GM12872 (cell line): ENCODE measurements around the gene SPAAR.

Experiments
- CTCF ChIP-seq: IDR thresholded peaks from 3 replicates; pipeline ENCODE4 v1.5.1; 2011; ENCODE audit warnings: low read depth, mild to moderate bottlenecking, low read length, moderate library complexity; ENCODE audit not compliant: insufficient read depth

Gene SPAAR

GRCh38 chr9:35948901-35949318 is 39.6 kb downstream of the SPAAR start:
- no peak for TF ChIP-seq CTCF

GRCh38 chr9:35951736-35952135 is 42.4 kb downstream of the SPAAR start:
- TF ChIP-seq CTCF, result no peak

- no peak for TF ChIP-seq CTCF
Measured at GRCh38 chr9:35952526-35953191, 43.4 kb downstream of the SPAAR start.

- peak; percentile 83 for TF ChIP-seq CTCF
Measured at GRCh38 chr9:35954942-35955546, 45.8 kb downstream of the SPAAR start.

- TF ChIP-seq CTCF, result no peak
Measured at GRCh38 chr9:35956651-35957050, 47.4 kb downstream of the SPAAR start.

- TF ChIP-seq CTCF, result no peak
Measured at GRCh38 chr9:35958104-35958837, 49.0 kb downstream of the SPAAR start, which contains the start of gene OR2S2. TSS of gene OR2S2 (minus strand) at chr9:35958154. CDS start at chr9:35958098, 56 bp downstream.

- TF ChIP-seq CTCF, result no peak
Measured at GRCh38 chr9:35960039-35960655, 50.9 kb downstream of the SPAAR start.
